ENCODE data around the gene MEGF6.

MEGF6 gene

DNA sequence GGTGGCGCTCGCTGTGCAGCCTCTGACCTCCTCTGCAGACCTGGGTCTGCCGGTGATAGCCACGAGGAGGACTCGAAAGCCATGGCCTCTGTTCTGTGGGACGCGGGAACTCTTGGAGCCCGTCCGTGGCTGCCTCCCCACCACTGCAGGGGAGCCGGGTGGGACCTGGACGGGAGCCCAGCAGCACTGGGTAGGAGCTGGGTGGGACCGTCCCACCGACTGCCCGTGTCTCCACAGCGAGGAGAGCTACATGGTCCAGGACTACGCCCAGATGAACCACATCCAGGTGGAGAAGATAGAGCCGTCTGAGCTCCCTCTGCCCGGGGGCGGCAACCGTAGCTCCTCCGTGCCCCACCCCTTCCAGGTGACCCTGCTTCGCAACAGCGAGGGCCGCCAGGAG lies 133.1 kb downstream of the MEGF6 start:
- DNase-seq, result no peak

DNA sequence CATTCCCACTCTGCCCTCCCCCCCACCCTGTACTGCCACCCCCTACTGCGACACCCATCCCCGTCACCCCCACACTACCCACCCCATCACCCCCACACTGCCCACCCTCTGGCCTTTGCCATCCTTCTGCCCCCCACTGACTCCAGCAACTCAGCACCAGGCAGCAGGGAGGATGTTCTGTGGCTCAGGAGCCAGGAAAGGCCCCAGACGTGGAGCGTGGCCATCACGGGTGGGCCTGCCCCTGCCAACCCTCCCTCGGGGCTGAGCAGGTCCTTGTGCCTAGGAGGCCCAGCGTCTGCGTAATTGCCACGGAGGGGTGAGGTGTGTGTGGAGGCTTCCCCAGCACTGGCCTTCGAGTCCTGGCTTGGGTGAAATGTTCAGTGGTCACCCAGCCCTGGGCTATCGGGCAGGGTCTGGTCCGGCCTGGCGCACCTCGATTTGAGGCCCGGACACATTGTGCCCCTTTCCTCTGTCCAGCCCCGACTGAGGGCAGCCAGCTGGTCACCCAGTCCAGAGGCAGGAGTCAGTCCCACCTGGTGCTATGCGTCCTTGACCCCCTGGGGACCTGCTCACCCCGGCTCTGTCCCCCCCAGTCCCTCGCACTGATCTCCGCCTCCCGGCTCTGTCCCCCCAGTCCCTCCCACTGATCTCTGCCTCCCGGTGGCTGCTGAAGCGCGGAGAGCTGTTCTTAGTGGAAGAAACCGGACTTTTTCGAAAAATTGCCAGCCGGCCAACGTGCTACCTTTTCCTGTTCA lies 133.9 kb downstream of the MEGF6 start:
- no peak for DNase-seq

DNA sequence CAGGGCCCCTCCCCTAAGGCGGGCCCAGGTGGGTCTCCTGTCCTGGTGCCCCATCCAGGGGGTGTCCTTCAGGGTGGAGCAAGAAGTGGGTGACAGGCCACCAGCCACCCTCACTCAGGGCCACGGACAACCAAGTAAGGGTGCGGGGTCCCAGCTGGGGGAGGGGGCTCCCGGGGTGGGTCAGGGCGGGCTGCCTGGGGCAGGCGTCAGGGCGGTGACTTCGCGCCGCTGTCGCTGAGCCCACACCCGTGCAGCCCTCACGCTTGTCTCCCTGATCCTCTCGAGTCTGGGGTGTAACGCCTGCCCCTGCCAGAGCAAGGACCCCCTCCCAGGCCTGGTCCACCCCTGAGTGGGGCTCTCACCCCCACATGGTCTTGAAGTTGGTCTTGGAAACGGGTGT lies 134.6 kb downstream of the MEGF6 start:
- DNase-seq, result no peak

DNA sequence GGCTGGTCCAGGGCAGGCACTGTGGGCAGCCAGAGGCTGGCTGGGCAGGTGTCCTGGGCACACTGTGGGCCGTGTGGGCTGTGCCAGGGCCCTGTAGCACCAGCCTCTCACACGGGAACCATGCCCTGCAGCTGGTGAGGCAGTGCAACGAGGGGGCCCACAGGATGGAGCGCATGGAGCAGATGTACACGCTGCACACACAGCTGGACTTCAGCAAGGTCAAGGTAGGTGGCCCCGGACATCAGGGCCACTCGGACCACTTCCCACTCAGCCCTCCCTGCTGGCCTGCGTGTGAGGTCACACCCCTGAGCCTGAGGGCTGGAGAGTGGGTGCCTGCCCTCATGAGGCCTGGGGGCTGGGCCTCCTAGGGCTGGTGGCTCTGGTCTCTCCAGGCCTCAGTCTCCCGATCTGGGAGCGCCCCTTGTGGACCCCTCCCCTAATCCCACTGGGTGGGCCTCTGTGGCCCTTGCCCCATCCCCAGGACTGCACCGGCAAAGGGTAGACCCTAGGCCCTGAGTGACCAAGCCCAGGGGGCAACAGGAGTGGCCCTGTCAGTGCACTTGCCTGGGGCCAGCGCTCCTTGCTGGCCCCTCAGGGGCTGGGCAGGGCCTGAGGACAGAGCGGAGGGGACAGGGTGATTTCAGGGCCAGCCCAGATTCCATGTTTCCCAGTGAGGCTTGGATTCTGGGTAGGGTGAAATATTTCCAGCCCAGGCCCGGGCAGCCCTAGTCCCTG lies 135.3 kb downstream of the MEGF6 start:
- no peak for DNase-seq

DNA sequence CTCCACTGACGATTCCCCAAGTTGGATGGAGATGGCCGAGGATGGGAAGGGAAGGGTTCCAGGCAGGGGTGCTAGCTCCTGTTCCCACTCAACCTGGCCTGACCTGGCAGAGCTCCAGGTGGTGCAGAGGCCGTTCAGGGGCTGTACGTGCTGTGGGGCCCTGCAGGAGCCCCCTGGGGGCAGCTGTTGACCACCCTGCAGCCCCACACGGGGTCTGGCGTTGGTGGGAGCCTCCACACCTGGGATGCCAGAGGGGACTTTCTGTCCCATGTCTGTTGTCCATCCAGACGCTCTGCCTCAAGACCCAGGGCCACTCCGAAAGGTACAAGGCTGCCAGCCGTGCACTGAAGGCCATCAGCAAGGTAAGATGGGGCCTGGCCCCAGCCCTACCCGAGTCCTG lies 136.9 kb downstream of the MEGF6 start:
- DNase-seq, result no peak

DNA sequence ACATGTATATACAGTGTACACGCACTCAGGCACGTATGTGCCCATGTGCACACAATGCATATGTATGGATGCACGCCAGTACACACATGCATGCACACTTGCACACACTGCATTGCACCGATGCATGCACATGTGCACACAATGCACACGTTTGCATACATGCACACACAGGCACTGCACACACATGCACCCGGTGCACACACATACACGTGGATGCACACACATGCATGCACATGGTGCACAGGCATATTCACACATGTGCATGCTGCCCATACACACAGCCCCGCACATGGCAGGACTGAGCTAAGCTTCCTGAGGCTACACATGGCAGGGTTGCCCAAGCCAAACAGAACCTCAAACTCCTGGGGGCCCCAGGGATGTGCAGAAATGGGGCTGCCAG lies 137.3 kb downstream of the MEGF6 start:
- DNase-seq, result no peak

DNA sequence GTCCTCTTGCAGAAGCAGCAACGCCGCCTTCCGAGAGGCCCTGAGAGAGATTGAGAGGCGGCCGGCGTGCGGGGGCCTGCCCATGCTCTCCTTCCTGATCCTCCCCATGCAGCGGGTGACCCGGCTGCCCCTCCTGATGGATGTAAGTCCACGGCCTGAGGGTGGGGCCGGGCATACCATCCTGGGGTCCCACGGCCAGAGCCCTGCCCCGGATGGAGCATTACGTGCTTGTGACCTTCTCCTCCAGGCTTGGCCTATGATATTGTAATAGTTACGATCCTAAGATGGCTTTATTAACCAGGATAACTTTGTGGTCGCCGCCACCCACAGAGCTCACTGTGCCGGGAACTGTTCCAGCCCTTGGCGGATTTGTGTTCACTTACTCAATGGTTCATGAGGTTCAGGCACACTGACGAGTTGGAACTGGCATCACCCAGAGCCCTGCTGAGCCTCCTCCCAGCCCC lies 137.9 kb downstream of the MEGF6 start:
- DNase-seq, result no peak

DNA sequence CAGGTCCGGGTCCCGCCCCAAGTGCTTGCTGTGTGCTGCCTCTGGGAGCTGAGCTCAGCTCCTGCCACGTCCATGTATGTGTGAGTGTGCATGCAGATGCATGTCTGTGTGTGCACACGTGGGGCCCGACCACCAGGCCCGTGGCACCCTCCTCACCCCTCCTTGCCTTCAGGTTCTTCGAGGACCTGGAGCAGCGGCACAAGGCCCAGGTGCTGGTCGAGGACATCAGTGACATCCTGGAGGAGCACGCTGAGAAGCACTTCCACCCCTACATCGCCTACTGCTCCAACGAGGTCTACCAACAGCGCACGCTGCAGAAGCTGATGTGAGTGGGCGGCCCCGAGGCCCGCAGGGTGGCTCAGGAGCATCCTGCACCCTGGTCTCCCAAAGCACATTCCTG lies 138.4 kb downstream of the MEGF6 start:
- DNase-seq, result no peak

DNA sequence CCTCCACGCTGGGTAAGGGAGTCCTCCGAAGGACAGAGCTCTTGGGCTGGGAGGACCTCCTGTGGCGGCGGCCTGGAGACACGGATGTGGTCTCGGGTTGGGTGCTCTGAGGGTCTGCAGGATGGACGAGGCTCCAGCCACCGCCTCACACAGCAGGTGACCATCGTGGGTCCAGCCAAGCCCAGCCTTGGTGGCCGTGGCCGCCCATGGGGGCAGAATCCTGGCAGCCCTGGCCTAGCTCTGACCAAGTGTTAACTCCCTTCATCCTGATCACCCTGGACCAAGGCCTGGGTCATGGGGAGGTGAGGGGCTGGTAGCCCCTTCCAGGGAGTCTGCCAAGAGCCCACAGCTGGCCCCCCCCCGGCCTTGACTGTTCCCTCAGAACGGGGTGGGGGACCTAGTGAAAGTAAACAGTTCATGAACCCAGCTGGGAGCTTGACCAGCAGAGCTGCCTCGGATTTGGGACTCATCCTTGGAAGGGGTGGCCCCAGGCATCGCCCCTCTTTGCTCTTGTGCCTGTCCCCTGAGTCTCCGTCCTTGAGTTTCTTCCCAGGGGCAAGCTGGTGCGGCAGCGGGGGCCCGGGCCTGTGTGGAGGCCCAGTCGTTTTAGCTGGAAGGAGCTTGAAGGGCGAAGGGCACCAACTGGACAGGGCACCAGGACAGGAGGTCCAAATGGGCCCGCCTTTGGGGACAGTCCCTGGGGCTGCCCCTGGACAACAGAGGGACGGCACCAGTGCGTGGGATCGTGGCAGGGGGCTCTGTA lies 139.0 kb downstream of the MEGF6 start:
- no peak for DNase-seq

DNA sequence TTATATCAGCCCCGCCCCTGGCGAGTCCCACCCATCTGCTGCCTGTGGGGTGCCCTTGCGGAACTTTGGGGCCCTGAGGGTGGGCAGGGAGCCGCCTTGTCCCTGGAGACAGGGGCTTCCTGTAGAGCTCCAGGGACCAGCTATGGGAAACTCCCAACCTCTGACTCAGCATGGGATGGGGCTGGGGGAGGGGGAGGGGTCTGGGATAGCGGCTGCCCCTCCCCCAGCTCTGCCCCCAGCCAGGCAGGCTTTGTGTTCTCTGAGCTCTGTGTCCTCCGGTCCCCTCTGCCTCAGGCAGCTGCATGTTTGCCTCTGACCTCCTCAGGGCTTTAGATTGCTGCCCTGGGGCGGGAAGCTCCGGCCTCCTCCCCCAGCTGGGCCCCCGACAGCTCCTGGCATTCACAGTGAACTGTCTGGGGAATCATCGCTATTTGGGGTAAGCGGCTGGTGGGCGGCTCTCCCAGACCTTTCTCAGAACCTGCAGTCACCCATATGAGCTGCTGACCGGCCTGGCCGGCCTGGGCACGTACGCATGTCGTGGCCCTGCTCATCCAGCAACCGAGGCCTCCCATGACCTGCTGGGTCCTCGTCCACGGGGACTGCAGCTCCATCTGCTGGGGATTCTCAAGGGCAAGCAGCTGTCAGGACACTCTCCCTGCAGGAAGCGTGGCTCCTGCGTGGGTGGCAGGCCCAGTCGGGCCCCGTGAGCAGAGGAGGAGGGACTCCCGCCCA lies 139.8 kb downstream of the MEGF6 start:
- DNase-seq, result no peak

DNA sequence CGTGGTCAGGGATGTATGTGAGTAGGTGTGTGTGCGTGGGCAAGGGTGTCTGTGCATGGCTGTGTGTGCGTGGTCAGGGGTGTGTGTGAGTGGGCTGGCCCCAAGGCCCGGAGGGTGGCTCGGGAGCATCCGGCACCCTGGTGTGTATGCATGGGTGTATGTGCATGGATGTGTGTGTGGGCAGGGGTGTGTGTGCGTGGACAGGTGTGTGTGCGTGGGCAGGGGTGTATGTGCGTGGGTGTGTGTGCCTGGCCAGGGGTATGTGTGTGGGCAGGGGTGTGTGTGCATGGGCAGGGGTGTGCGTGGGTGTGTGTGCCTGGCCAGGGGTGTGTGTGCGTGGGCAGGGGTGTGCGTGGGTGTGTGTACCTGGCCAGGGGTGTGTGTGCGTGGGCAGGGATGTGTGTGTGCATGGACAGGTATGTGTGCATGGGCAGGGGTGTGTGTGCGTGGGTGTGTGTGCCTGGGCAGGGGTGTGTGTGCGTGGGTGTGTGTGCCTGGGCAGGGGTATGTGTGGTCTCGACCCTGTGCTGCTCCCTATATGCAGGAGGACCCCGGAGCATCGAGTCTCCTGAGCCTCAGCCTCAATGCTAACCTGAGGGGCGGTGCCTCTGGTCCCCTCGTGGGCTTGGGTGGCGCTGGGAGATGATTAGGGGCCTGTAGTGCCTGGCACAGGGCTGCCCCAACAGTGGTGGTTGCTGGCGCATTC lies 140.5 kb downstream of the MEGF6 start:
- no peak for DNase-seq

DNA sequence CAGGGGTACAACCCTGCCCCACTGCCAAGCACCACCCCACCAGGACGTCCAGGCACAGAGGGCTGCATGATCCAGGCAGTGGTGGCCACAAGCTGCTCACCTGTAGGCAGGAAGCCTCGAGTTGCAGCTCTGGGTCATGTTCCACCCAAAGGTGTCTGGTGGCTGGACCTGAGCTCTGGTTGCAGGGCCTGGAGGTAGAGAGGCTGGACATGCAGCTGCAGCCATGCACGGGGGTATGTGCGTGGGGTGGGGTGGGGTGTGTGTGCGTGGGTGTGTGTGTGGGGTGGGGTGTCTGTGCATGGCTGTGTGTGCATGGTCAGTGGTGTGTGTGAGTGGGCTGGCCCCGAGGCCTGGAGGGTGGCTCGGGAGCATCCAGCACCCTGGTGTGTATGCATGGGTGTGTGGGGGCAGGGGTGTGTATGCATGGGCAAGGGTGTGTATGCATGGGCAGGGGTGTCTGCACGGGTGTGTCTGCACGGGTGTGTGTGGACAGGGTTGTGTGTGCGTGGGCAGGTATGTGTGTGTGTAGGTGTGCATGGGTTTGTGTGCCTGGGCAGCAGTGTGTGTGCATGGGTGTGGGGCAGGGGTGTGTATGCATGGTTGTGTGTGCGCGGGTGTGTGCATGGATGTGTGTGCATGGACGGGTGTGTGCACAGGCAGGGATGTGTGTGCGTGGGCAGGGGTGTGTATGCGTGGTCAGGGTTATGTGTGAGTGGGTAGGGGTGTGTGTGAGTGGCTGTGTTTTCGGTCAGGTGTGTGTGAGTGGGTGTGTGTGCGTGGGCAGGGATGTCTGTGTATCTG lies 141.3 kb downstream of the MEGF6 start:
- DNase-seq, result no peak

DNA sequence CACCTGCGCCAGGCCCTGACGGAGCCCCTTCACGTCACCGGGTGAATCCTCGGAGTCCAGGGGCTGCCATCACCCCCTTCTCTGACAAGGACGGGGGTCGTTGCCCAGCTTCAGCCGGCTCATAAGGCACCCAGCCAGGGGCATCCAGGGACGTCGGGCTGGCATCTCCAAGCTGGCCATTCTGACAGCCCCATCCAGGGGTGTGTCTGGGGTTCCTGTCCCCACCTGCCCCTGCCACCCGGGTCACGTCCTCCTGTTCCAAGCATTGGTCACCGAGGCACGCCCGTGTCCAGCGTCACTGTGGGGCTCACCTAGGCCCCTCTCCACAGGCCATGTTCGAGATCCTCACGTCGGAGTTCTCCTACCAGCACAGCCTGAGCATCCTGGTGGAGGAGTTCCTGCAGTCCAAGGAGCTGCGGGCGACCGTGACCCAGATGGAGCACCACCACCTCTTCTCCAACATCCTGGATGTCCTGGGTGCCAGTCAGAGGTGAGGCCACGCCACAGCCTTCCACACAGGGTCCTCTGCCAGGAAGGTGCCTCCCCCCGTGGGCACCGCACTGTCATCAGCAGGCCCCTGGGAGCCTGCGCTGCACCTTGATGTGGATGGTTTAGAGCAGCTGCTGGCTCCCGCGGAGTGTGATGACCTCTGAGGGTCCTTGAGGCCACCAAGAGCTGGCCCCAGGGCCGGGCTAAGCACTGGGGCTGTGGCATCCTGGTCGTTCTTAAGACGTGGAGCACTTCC lies 142.0 kb downstream of the MEGF6 start:
- no peak for DNase-seq

DNA sequence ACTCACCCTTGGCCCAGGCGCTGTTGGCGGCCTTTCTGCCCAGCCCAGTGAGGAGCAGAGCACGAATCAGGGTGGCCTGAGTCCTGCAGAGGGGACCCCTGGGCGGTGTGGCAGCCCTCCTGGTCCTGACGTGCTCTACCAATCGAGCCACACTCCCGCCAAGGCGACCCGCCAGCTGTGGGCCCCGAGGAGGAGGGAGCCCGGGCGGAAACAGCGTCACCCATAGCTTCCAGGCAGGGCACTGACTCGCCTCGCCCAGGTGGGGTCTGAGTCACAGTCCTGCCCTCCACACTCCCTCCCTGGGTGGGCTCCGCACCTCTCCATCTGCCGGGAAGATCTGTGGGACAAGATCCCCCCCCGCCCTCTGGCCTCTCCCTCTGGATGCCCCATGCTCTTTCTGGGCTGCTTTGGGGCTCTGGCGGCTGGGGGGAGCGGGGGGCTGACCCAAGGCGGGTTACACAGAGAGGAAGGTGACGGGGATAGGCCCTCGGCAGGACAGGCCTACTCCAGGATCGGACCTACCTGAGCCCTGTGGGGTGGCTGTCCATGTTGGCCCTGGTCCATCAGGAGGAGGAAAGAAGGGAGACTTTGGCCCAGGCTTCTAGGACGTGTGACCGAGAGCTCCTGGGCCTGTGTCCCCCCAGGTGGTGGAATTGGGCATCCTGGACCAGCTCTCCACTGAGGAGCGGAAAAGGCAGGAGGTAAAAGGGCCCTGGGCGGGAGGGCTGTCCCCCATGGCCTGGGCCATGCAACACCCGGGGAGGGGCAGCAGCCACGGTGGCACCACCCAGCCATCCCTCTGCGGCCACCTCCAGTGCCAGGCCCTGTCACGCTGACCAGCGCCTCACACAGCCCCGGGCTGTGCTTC lies 142.8 kb downstream of the MEGF6 start:
- no peak for DNase-seq

DNA sequence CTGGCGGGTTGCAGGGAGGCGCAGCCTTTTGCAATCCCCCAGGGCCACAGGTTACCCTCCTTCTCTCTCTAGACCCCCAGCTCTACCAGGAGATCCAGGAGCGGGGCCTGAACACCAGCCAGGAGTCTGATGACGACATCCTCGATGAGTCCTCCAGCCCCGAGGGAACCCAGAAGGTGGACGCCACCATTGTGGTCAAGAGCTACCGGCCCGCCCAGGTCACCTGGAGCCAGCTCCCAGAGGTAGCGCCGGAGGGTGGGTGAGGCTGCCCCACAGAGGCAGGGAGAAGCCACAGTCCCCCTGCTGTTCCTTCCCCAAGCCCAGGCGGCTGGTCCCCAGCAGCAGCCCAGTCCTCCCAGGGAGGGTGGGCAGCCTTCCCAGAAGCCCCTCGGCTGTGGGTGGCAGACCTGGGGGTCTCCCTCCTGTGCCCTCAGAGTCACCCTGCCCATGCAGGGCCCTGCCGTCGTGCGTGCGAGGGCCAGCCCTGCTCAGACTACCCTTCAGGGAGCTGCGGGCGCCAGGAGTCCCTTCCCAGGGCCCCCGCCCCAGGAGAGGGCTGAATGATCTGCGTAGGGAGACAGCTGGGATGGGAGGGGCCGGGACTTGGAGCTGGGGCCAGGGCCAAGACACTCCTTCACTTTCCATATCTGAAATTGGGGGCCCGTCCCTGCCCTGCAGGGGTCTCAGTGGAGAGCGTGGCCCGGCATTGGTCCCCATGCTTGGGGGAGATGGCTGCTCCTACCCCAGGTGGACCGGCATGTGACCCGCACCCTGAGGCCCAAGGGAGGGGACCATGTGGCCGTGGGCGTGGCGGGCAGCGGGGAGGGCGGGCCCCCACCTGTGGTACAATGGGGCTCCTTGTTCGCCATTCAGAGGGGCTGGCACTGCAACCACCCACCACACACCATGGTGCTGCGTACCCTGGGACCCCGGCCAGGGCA lies 143.9 kb downstream of the MEGF6 start:
- DNase-seq, result no peak

DNA sequence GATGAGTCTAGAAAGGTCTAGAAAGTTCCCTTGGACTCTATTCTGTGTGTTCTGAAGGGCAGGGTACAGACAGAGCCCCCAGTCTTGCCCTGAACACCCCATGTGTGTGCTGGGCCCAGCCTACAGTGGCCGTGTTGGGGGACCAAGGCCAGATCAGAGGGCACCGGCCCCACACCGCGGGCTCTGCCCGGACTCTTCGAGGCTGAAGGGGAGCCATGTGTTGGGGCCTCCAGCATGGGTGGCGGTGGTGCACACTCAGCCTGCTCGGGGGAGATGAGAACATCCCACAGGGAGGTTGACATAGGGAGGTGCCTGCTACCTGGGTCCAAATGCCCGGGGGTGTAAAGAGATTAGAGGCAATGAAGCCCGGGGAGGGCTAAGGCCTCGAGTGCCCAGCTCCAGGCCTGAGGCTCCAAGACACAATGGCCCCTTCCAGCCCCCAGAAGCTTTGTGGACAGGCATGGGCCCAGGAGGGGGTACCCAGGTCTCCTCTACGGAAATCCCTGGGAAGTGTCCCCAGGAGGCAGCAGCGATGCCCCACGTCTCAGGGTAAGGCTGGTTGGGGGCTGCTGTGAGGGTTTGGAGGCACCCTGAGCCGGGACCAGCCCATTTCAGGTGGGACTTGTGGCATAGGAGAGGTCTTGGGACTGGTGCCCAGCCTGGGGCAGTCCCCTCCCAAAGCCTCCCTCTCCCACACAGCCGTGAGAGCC lies 144.8 kb downstream of the MEGF6 start:
- no peak for DNase-seq

DNA sequence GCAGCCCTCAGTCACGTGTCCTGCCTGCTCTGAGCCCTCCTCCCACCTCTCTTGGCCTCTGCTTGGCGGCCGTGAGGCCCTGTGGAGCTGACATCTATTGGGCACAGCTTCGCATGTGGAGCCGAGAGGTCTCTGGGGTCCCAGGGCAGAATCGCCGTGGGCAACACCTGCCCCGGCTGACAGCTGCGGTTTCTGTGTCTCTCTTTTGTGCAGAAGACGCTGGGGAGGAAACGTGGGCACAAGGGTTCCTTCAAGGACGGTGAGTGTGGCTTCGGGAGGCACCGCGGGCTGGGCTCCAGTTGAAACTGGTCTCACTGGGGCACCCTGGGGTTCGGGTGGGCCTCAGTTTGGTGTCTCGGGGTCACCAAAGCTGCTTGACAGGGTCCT lies 145.4 kb downstream of the MEGF6 start:
- DNase-seq, result no peak
